Activated B cell treated with CpG ODN at 0.5 μM for 24 hours (primary cell): ENCODE data around the gene CCDC170. TPM values are rescaled to one million over a fixed set of nuclear protein-coding genes. Genes with fewer than 3 reads are reported as not detected.

Experiments used
- ATAC-seq: fragments of 200-7000 bp; cut with Tn5 transposase; one replicate; pipeline ENCODE4 v1.10.0; 2021; ENCODE audit warnings: low read depth, mild to moderate bottlenecking, moderate library complexity
- CTCF ChIA-PET: fragments of 350-600 bp; sonication (Branson Sonifier 250); formaldehyde crosslinking; loops from one replicate; lab custom pipeline; 2021; ENCODE audit warnings: antibody characterized with exemption; lab: Charles Lee
- POLR2A ChIA-PET: fragments of 350-600 bp; sonication (Branson Sonifier 250); formaldehyde crosslinking; loops from one replicate; lab custom pipeline; 2021; ENCODE audit warnings: antibody characterized with exemption; lab: Charles Lee
- DNase-seq: peaks from one replicate; pipeline ENCODE4 v3.0.0; 2022
- H3K27ac Mint-ChIP-seq: one replicate; pipeline ENCODE4 v1.8.0; 2020; ENCODE audit warnings: mixed read lengths
- H3K27me3 Mint-ChIP-seq: one replicate; pipeline ENCODE4 v1.8.0; 2021; ENCODE audit warnings: mixed read lengths
- H3K36me3 Mint-ChIP-seq: one replicate; pipeline ENCODE4 v1.8.0; 2021; ENCODE audit warnings: low read depth, mixed read lengths
- H3K4me1 Mint-ChIP-seq: one replicate; pipeline ENCODE4 v1.8.0; 2021; ENCODE audit warnings: mixed read lengths
- H3K4me3 Mint-ChIP-seq: one replicate; pipeline ENCODE4 v1.8.0; 2020; ENCODE audit warnings: mild to moderate bottlenecking, mixed read lengths
- H3K9me3 Mint-ChIP-seq: one replicate; pipeline ENCODE4 v1.8.0; 2020; ENCODE audit warnings: mixed read lengths
- intact Hi-C: fragments of 100-400 bp; cut with micrococcal nuclease; formaldehyde crosslinking; loops from one replicate; pipeline ENCODE4 v1.15.1; 2024
- total RNA-seq: library from RNA; stranded (reverse); gene quantifications from 2 replicates; pipeline ENCODE4 v1.2.3, GENCODE V29; 2022
- TF ChIP-seq, protein P1 (sequence below): fragments of 200-600 bp; IDR thresholded peaks from one replicate; pipeline ENCODE4 v1.8.0; 2022; ENCODE audit warnings: antibody characterized with exemption, mild to moderate bottlenecking

The CCDC170 gene
- total RNA-seq, 1 donor from 2014 or later, result not detected

DNA sequence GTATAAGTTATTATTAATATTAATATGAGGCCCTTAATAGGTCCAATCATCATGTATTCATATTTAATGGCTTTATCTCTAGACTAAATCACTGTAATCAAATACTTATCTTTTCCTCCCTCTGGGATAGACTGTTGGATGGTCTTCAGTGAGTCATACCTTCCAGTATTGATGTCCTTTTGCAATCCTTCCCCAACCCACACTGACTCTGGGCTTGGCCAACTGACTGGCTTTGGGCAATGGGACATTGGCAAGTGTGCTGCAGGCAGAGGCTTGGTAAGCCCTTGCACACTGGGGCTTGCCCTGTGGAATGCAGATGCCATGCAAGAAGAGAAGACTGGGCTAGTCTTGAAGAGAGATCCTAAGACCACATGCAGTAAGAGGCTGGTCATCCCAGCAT lies 136.6 kb downstream of the CCDC170 start:
- TF ChIP-seq, protein P1, sequence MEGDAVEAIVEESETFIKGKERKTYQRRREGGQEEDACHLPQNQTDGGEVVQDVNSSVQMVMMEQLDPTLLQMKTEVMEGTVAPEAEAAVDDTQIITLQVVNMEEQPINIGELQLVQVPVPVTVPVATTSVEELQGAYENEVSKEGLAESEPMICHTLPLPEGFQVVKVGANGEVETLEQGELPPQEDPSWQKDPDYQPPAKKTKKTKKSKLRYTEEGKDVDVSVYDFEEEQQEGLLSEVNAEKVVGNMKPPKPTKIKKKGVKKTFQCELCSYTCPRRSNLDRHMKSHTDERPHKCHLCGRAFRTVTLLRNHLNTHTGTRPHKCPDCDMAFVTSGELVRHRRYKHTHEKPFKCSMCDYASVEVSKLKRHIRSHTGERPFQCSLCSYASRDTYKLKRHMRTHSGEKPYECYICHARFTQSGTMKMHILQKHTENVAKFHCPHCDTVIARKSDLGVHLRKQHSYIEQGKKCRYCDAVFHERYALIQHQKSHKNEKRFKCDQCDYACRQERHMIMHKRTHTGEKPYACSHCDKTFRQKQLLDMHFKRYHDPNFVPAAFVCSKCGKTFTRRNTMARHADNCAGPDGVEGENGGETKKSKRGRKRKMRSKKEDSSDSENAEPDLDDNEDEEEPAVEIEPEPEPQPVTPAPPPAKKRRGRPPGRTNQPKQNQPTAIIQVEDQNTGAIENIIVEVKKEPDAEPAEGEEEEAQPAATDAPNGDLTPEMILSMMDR, result no peak
- POLR2A ChIA-PET, result no interaction called here
- Mint-ChIP-seq H3K36me3 (no peaks in the 10 kb centered on the region), H3K27me3 (peaks cover 4% of the 10 kb centered on the region), H3K4me3 (no peak overlapping the region), H3K27ac (no peak overlapping the region), H3K4me1 (no peaks in the 10 kb centered on the region), H3K9me3 (no peaks in the 10 kb centered on the region)
- intact Hi-C loops, result no loop called here
- CTCF ChIA-PET, result no interaction called here
- DNase-seq (no peak), ATAC-seq (no peak)

DNA sequence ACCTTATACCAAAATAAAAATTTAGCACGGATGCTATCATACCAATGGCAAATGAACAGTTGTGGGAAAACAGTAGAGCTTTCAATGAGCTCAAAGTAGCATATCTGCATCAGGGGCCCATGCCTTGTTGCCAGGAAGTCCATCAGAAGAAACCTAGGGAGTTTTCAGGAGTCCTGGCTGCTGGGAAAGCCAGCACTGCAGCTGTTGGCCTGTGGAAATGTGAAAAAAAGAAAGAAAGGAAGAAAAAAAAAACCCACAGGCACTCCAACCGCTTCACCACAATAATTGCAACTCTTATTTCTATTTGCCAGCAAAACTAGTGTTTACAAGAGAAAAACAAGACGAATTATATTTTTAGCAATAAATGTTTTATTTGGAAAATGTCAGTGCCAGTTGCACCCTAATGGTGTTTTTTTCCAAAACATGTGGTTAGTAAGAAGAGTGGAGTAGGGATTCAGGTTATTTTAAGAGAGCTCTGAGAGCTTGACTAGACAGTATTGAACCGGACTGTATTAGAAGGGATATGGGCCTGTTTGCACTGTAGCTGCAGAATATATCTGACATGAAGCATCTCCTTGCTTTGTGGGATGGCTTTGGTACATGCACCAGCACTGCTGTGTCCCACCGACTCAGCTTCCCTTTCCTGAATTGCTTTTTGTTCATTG lies 137.3 kb downstream of the CCDC170 start:
- H3K4me3 Mint-ChIP-seq, result no peak overlapping the region
- intact Hi-C loops, result no loop called here
- ATAC-seq, result no peak
- POLR2A ChIA-PET, result no interaction called here
- H3K9me3 Mint-ChIP-seq, result no peaks in the 10 kb centered on the region
- no peak for DNase-seq
- H3K36me3 Mint-ChIP-seq, result no peaks in the 10 kb centered on the region
- peaks cover 7% of the 10 kb centered on the region for H3K27me3 Mint-ChIP-seq
- no peak overlapping the region for H3K27ac Mint-ChIP-seq
- TF ChIP-seq, protein P1, result no peak
- CTCF ChIA-PET, result no interaction called here
- H3K4me1 Mint-ChIP-seq, result no peaks in the 10 kb centered on the region

DNA sequence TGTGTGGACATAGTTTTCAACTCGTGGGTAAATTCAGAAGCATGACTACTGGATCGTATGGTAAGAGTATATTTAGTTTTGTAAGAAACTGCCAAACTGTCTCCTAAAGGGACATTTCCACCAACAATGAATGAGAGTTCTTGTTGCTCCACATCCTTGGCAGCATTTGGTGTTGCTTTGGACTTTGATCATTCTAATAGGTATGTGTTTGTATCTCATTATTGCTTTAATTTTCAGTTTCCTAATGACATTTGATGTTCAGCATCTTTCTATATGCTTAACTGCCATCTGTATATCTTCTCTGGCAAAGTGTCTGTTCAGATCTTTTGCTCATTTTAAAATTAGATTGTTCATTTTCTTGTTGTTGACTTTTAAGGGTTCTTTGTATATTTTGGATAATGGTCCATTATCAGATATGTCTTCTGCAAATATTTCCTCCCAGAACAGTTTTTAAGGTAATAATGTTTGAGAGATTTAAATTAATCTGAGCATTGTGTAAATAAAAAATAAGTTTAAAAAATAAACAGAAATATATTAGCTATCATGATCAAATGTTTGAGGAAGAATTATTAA lies 138.7 kb downstream of the CCDC170 start:
- ATAC-seq, result no peak
- TF ChIP-seq, protein P1, result no peak
- Mint-ChIP-seq H3K27ac (no peak overlapping the region), H3K9me3 (no peaks in the 10 kb centered on the region), H3K4me1 (no peaks in the 10 kb centered on the region), H3K36me3 (no peaks in the 10 kb centered on the region), H3K27me3 (peaks cover 8% of the 10 kb centered on the region), H3K4me3 (no peak overlapping the region)
- no peak for DNase-seq
- ChIA-PET POLR2A (no interaction called here), CTCF (no interaction called here)
- intact Hi-C loops, result no loop called here

DNA sequence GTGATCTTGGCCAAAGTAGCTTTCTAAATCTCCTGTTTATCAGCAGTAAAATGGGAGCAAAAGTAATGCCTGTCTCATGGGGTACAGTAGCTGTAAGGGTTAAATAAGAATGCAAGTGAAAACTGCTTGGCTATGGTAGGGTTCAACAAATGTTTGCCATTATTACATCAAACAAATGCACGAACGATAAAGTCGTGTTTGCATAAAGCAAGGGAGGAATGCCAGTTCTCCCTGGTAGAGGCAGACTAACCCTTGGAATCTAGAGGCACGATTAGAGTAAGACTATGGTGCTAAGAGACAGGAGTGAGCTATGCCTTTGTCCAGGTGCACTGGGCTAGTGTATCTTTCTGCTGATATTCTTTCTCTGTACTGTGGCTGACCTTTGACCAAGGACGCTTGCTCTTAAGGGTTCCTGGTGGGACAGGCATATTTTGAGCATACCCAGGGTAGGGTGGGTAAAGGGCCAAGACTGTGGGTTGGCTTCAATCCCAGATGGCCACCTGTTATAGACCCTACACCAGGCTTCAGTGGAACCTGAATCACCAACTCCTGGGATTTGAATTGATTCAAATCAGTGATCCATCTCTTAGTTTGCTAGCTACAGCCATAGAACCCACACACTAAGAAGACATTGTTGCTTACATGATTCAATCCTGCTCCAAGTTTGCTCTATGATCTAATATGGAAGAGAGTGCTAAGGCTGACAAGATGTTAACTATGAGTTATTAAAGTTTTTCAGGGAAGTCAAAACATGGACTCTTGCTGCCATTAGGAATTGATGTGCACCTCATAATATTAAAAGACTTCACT lies 139.9 kb downstream of the CCDC170 start:
- peaks cover 3% of the 10 kb centered on the region for H3K9me3 Mint-ChIP-seq
- intact Hi-C loops, result no loop called here
- H3K36me3 Mint-ChIP-seq, result no peaks in the 10 kb centered on the region
- ATAC-seq (no peak), DNase-seq (no peak)
- peaks cover 8% of the 10 kb centered on the region for H3K27me3 Mint-ChIP-seq
- TF ChIP-seq, protein P1, result no peak
- no peaks in the 10 kb centered on the region for H3K4me1 Mint-ChIP-seq
- no peak overlapping the region for H3K4me3 Mint-ChIP-seq
- ChIA-PET CTCF (no interaction called here), POLR2A (no interaction called here)
- no peak overlapping the region for H3K27ac Mint-ChIP-seq

DNA sequence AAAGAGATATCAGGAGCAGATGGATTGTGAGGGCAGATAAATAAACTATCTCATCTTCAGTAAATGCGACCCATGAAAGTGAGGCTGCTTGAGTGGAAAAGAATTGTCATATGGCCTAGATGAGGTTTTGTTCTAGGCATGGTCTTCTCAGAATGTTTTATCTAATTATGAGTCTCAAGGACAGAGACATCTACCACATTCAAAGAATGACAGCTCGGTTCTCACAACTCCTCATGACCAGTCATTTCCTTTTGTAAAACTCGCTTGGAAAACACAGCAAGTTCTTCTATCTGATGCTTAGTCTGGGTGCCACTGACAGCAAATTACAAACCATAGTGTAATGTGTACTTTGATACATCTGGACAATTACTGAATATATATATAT lies 140.5 kb downstream of the CCDC170 start:
- H3K4me3 Mint-ChIP-seq, result no peak overlapping the region
- no peaks in the 10 kb centered on the region for H3K36me3 Mint-ChIP-seq
- POLR2A ChIA-PET, result no interaction called here
- TF ChIP-seq, protein P1, result no peak
- H3K9me3 Mint-ChIP-seq, result peaks cover 4% of the 10 kb centered on the region
- H3K4me1 Mint-ChIP-seq, result no peaks in the 10 kb centered on the region
- intact Hi-C loops, result no loop called here
- no peak overlapping the region for H3K27ac Mint-ChIP-seq
- peaks cover 8% of the 10 kb centered on the region for H3K27me3 Mint-ChIP-seq
- DNase-seq, result no peak
- ATAC-seq, result no peak
- CTCF ChIA-PET, result no interaction called here
